ENCODE measurements around the gene ZNF136.

ZNF136 gene

DNA sequence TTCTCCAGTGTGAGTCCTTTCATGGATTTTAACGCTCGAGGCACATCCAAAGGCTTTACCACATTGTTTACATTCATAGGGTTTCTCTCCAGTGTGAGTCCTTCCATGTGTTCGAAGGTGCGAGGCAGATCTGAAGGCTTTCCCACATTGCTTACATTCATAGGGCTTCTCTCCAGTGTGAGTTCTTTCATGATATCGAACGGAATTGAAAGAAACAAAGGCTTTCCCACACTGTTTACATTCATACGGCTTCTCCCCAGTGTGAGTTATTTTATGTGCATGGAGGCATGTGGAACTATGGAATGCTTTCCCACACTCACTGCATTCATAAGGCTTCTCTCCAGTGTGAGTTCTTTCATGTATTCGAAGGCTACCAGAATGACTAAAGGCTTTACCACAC lies 17.5 kb upstream of the ZNF136 start:
- POLR2A ChIA-PET = no interaction called here
- no peak for TF ChIP-seq CTCF (IDR thresholded peaks at IDR 0.05; ENCODE audit: control extremely low read depth, extremely low read depth, low read depth, missing control alignments)
- no peak for DNase-seq (ENCODE audit: extremely low spot score)
- CTCF ChIA-PET = interaction anchor here (0.7 to 2.8 kb wide), 3 partner anchors 86 to 348 kb away, joined by 3 to 10 read pairs (median 7); no protein-coding TSS in a partner anchor

GRCh38 chr19:12155324-12155860 lies 7.5 kb upstream of the ZNF136 start:
- CTCF ChIA-PET = interaction anchor here (1.3 to 1.8 kb wide), 2 partner anchors 96 to 358 kb away, joined by 5 read pairs; no protein-coding TSS in a partner anchor
- DNase-seq (ENCODE audit: extremely low spot score) = no peak
- TF ChIP-seq CTCF (IDR thresholded peaks at IDR 0.05; ENCODE audit: control extremely low read depth, extremely low read depth, low read depth, missing control alignments) = no peak
- POLR2A ChIA-PET = no interaction called here

DNA sequence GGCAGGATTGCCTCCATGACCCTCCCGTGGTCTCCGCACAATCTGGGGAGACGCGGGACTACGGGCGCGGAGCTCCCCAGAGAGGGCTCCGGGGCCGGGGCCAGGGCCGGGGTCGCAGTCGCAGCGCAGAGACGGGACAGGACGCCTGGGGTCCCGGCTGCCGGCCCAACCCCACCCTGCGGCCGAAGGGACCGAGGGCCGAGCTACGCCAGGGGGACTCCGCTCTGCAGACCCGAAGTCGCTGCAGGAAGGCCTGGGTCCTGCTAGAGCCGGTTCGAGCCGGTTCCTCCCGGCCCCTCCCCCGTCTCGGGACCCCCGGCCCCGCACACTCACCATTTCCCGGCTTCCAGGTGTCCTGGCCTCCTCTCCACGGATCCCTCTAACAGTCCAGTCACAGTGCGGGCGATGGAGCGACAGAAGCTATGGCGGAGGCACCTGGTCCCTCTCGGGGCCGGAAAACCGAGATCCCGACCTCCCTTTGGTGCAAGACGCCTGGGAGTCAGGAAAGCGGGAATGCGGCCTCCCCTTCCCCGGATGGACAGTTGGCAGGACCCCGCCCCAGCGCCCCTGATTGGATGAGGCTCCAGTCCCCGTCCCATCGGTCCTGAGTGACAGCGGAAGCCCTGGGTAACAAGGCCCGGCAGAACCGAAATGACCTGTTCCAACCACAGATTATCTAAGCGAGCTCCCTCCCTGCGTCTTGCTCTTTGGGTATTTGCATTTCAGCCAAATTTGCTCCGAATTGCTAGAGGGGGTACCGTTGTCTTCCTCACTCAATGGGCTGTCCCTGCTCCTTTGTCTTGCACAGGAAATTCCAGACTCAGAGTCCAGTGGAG lies 6.5 kb upstream of the ZNF136 start, which contains the start of gene ZNF625:
ZNF625 (minus strand) TSS at position 512 of the 836 bp plus-strand sequence; CDS start at position 336, 176 bp downstream.
- DNase-seq (ENCODE audit: extremely low spot score) = peak; percentile 85

GRCh38 chr19:12159773-12160414 lies 3.0 kb upstream of the ZNF136 start:
- no peak for TF ChIP-seq CTCF (IDR thresholded peaks at IDR 0.05; ENCODE audit: control extremely low read depth, extremely low read depth, low read depth, missing control alignments)
- no peak for DNase-seq (ENCODE audit: extremely low spot score)
- POLR2A ChIA-PET = interaction anchor here (0.7 kb wide), 2 partner anchors 9 to 353 kb away, joined by 3 to 4 read pairs; no protein-coding TSS in a partner anchor
- CTCF ChIA-PET = interaction anchor here (1.5 to 4.1 kb wide), 2 partner anchors 18 to 362 kb away, joined by 4 to 16 read pairs; partner anchors contain the start of gene ZNF491

More for the DNA sequence above, 6.5 kb upstream of the ZNF136 start, which contains the start of gene ZNF625:
- ChIA-PET POLR2A (interaction anchor here (0.5 kb wide), 1 partner anchor 13 kb away, joined by 4 read pairs; no protein-coding TSS in a partner anchor), CTCF (interaction anchor here (1.0 to 1.8 kb wide), 6 partner anchors 15 to 233 kb away, joined by 3 to 9 read pairs (median 6); partner anchors contain the start of gene ZNF20)
- no peak for TF ChIP-seq CTCF (IDR thresholded peaks at IDR 0.05; ENCODE audit: control extremely low read depth, extremely low read depth, low read depth, missing control alignments)

DNA sequence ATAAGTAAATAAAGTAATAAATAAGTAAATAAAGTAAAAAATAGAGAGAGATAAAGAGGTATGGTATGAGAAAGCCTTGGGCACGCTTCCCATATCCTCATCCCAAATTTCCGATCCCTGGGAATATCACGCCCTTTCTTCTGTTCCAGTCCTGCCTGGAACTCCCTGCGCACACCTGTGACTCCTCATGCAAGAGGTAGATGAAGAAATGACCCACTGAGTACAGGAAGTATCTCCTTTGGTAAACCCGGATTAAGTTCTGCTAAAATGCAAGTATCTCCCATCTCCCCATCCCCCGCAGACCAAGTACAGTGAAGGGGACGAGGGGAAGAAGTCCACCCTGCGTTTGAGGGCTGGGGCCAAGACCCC lies 399 bp upstream of the ZNF136 start:
- DNase-seq (ENCODE audit: extremely low spot score) = no peak
- POLR2A ChIA-PET = interaction anchor here (0.6 to 1.5 kb wide), 3 partner anchors 113 to 365 kb away, joined by 3 to 5 read pairs (median 3); partner anchors contain the start of gene ZNF442
- CTCF ChIA-PET = interaction anchor here (1.0 to 4.1 kb wide), 9 partner anchors 14 to 365 kb away, joined by 3 to 16 read pairs (median 9); partner anchors contain the start of genes ZNF491 and ZNF700
- no peak for TF ChIP-seq CTCF (IDR thresholded peaks at IDR 0.05; ENCODE audit: control extremely low read depth, extremely low read depth, low read depth, missing control alignments)

DNA sequence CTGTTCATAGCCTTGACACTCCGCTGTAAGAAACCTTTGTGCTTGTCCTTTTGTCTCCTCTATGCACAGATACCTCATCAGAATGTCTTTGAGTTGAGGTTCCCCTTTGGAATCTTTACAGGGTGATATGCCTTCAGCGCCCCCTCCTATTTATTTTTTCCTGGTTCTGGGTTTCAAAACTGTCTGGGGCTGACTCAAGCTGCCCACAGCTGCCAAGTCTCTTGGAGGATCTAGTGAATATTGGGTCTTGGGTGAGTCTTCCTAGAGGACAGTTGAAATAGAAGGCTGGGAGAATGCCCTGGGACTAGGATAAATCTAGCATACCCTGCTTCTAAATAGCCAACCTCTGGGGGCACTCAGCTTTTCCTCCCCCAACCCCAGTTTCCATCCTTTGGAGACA lies 930 bp downstream of the ZNF136 start:
- DNase-seq (ENCODE audit: extremely low spot score) = no peak
- ChIA-PET POLR2A (interaction anchor here (1.5 kb wide), 1 partner anchor 202 kb away, joined by 5 read pairs; the partner anchor contains the start of gene ZNF442), CTCF (interaction anchor here (1.1 to 2.4 kb wide), 3 partner anchors 12 to 176 kb away, joined by 4 to 13 read pairs (median 9); no protein-coding TSS in a partner anchor)
- TF ChIP-seq CTCF (IDR thresholded peaks at IDR 0.05; ENCODE audit: control extremely low read depth, extremely low read depth, low read depth, missing control alignments) = no peak

Data from GM10248 (cell line).